Nucleus accumbens (tissue), 56 donors: ENCODE measurements around the gene RPS14.
A peak's percentile ranks its signal among the peaks of the same experiment; 100 is the strongest.

Experiments
- DNase-seq, 56 donors: peaks; one replicate each; lab custom pipeline; 2025; lab: John Stamatoyannopoulos, UW

The RPS14 gene

GRCh38 chr5:150448952-150449516, 505 bp downstream of the RPS14 start:
- peak in 2 of 56 donors; percentile 28 to 43 for DNase-seq

DNA sequence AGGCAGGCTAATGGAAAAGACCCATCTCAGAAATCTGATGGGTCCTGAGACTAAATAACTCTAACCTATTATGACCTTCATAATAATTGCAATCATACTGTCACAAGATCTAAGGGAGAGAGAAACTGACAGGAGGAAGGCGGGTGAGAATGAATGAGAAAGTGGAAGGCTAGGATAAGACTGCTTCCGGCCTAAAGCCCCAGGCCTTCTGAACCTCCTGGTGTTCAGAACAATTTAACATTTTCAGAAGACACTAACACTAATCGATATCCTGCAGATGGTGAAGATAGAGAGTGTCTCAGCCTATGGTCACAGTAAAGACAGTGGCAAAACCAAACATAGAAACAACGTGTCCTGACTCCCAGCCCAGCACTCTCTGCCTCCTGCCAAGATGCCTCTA, 1.2 kb downstream of the RPS14 start:
- no peak for DNase-seq

GRCh38 chr5:150447188-150447587, 2.4 kb downstream of the RPS14 start:
- no peak for DNase-seq

DNA sequence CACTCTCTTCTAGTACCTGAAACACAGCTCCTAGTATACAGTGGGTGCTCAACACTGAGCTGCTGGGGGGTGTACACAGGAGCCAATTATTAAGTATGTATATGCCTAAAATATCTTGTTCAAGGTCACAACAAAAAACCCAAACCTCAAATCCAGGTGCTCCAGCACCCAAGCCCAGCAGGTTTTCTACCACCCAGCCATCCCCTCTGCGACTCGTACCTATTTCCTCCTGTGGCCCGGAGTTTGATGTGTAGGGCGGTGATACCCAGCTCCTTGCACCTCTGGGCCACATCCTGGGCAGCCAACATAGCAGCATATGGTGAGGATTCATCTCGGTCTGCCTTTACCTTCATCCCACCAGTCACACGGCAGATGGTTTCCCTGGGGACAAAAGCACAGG, 3.0 kb downstream of the RPS14 start:
- no peak for DNase-seq

DNA sequence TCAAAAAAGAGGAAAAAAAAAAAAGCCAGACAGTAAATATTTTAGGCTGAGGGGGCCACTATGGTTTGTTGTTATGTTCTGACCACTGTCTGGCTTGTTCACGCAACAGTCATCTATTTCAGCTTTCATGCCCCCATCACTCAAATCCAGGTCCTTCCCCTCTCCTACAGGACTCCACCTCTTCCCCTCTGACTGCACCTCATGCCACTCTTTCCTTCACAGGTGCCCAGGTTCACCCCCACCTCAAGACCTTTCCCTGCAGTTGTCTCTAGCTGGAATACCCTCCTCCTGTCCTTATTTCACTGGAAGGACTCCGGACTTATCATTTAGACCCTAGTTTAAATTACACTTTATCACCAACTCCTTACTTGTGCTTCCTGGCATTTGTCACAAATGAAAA, 3.5 kb downstream of the RPS14 start:
- DNase-seq: no peak

DNA sequence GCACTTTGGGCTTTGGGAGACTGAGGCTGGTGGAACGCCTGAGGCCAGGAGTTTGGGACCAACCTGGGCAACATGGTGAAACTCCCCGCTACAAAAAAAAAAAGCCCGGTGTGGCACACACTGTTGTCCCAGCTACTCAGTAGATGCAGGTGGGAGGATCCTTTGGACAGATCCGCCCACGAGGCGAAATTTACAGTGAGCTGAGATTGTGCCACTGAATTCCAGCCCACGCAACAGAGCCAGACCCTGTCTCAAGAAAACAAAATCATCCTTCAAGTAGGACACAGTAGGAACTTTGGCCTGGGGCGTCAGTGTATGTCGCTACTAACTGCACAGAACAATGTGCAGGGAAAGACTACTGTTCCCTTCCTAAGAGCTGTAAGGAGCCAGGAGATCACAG, 4.8 kb downstream of the RPS14 start:
- no peak for DNase-seq

- DNase-seq: no peak
Observed at GRCh38 chr5:150443242-150444075, 6.1 kb downstream of the RPS14 start.

GRCh38 chr5:150442699-150443080, 6.8 kb downstream of the RPS14 start:
- DNase-seq: no peak

DNA sequence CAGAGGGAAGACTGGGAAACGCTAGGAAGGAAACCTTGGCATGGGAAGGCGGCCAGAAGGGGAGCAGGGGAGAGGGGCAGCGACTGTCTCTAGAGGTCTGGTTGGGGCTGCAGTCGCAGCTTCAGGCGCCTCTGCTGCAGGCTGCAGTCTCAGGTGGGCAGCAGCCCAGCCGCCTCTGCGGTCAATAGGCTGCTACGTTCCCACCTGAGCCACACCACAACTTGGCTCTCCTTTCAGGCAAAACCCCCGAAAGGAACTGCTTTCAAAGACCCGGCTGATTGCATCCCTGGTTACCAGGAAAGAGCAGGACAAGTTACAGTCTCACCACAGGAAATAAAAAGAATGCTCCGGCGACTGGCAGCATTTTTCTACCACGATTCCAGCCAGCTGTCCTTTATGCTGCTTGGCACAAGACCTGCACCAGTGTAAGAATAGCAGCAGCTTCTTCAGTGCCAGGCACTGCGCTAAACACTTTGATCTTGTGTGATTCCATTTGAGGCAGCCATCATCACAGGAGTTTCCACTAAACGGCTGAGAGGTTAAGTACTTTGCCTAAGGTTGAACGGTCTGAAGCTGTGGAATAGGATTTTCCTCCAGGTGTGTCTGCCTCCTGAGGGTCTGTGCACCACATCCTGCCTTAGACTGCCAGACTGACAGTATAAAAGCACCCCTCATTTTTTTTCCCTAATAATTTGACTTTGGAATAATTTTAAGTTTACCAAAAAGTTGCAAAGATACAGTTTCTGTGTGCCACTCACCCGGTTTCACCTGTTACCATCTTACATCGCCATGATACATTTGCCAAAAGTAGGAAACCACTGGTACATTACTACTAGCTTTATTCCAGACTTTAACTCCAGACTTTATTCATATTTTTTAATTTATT, 7.5 kb downstream of the RPS14 start:
- DNase-seq: no peak

DNA sequence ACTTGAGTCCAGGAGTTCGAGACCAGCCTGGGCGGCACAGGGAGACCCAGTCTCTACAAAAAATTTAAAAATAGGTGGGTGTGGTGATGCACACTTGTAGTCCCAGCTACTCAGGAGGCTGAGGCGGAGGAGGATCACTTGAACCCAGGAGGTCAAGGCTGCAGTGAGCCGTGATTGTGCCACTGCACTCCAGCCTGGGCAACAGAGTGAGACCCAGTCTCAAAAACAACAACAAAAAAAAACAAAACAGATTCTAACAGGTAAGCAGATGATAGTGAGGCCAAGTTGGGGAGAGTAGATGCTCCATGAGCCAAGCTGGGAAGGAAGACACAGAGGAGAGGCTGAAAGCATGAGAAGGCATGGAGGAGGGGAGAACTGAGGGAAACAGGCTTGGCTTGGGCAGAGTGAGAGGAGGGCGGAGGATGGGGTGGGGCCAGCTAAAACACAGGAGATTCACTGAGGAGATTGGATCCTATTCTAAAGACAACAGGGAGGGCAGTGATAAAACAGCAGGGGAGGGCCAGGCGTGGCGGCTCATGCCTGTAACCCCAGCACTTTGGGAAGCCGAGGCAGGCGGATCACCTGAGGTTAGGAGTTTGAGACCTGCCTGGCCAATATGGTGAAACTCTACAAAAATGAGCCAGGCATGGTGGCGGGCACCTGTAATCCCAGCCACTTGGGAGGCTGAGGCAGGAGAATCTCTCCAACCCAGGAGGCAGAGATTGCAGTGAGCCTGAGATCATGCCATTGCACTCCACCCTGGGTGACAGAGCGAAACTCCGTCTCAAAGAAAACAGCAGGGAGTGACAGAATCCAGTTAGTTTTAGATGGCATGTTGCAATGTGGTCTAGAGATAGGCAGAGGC, 8.4 kb downstream of the RPS14 start:
- DNase-seq: no peak

DNA sequence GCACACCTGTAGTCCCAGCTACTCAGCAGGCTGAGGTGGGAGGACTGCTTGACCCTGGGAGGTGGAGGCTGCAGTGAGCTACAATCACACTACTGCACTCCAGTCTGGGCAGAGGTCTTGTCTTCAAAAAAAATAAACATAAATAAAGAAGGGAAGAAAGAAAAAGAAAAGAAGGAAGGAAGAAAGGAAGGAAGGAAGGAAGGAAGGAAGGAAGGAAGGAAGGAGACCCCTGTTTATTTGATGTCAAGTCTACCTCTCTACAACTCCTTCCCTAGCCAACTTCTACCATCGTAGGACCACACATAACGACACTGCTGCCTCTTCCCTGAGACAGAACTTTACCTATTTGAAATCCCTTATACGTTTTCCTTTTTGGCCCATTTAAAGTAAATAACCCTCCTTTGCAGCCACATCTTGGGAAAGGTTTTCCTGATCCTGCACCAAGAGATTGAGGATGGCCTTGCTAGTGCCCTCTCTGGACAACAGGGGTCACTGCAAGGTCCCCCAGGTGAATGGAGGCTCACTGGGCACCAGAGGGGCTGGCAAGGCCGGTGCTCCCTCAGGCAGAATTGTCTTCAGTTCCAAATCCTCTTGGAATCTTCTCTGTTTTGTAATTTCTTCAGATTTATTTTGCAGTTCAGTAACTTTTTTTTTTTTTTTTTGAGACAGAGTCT, 10.5 kb downstream of the RPS14 start:
- DNase-seq: peak in 1 of 56 donors; percentile 5

- DNase-seq: peak; percentile 9 to 97 (median 76)
Observed at GRCh38 chr5:150436141-150436680, 13.3 kb downstream of the RPS14 start.

DNA sequence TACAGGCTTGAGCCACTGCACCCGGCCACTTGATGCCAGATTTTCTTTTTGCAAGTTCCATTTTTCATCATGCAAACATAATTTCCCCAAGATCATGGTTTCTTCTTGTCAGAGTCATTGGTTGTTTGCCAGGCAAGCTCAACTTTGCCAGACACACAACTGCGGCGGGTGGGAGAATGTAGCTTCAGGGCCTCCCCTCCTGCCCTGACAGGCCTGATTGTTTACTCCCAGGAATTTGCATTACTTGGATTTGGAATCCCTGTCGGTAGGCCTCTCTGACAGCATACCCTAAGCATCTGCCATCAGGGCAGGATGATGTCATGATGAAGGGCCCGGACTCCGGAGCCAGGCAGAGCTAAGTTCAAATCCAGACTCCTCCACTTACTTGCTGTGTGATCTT, 15.1 kb downstream of the RPS14 start:
- DNase-seq: no peak

DNA sequence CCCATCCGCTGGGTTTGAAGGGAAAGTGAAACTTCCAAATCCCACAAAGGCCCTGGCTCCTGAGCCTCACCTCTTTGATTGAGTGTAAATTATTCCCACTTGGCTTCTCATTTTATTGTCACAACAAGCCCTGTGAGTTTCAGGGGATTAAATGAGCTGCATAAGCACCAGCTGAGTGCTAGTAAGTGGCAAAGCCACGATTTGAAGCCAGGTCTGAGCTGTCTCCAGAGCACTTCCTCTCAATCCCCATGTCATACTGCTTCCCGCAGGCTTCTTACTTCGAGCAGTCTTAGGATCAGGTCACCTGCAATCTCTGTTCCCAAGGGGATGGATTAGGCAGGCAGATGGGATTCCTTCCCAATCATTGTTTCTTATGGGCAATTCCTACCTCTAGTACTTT, 18.0 kb downstream of the RPS14 start:
- no peak for DNase-seq

- DNase-seq: no peak
Observed at GRCh38 chr5:150431048-150431447, 18.5 kb downstream of the RPS14 start.

GRCh38 chr5:150429410-150429873, 20.1 kb downstream of the RPS14 start:
- no peak for DNase-seq

GRCh38 chr5:150428978-150429377, 20.6 kb downstream of the RPS14 start:
- DNase-seq: no peak

- DNase-seq: peak in 36 of 56 donors; percentile 7 to 73 (median 30)
Observed at GRCh38 chr5:150428106-150428876, 21.2 kb downstream of the RPS14 start.
